AG09319 (cell line): ENCODE data around the gene MAML3.

Source experiments
- DNase-seq: peaks from one replicate; pipeline ENCODE4 v3.0.0-alpha.2; 2010; ENCODE audit warnings: low read depth; ENCODE audit errors: extremely low read depth
- CTCF ChIP-seq: IDR thresholded peaks from 2 replicates; pipeline ENCODE4 v1.5.1; 2011; ENCODE audit warnings: low read depth, mild to moderate bottlenecking, inconsistent platforms, low read length, moderate library complexity

MAML3 gene

GRCh38 chr4:139963708-139964107 is 190.3 kb downstream of the MAML3 start:
- no peak for TF ChIP-seq CTCF

GRCh38 chr4:139962130-139962684 is 191.8 kb downstream of the MAML3 start:
- DNase-seq: no peak
- TF ChIP-seq CTCF: no peak

More at GRCh38 chr4:139963708-139964107, 190.3 kb downstream of the MAML3 start:
- DNase-seq: no peak

DNA sequence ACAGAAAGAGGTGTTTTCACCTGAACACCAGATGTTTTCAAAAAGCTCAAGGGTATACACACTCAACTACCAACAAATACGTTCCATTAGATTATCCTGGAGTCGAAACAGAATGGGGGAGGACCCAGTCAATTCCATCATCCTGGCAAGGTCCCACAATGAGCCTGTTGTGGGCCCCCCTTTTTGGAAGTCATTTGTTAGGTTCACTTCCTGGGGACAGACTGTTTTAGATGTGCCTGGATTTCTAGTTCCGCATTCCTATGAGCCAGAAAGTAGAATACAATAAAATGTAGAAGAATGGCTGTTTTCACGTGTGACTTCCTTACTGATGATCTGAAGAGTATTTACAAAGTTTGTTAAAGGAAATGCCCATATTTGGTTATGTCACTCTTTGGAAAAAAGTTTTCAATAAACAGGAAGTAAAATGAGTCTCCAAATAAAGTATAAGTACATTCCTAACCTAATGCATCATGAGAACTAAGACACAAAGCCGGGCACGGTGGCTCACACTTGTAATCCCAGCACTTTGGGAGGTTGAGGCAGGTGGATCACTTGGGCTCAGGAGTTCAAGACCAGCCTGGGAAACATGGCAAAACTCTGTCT is 192.5 kb downstream of the MAML3 start:
- no peak for DNase-seq
- TF ChIP-seq CTCF: no peak

DNA sequence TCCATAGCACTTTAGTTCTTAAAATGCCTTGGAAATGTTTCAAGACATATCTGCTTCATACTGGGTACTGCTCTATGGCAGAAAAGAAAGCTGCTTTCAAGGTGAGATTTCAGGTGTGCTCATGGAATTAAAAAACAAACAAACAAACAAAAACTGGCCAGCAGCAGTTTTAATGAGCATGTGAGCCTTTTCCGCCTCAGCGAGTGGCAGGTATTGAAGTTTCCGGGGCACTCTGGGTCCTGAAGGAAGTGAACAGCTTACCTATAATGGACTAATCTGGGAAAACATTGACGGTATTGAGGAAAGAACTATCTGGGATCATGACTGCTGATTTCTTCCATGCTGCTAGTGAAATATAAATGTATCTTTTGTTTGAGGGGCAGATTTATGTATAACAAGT is 194.6 kb downstream of the MAML3 start:
- no peak for TF ChIP-seq CTCF
- DNase-seq: no peak

GRCh38 chr4:139958739-139959098 is 195.3 kb downstream of the MAML3 start:
- TF ChIP-seq CTCF: no peak
- no peak for DNase-seq

DNA sequence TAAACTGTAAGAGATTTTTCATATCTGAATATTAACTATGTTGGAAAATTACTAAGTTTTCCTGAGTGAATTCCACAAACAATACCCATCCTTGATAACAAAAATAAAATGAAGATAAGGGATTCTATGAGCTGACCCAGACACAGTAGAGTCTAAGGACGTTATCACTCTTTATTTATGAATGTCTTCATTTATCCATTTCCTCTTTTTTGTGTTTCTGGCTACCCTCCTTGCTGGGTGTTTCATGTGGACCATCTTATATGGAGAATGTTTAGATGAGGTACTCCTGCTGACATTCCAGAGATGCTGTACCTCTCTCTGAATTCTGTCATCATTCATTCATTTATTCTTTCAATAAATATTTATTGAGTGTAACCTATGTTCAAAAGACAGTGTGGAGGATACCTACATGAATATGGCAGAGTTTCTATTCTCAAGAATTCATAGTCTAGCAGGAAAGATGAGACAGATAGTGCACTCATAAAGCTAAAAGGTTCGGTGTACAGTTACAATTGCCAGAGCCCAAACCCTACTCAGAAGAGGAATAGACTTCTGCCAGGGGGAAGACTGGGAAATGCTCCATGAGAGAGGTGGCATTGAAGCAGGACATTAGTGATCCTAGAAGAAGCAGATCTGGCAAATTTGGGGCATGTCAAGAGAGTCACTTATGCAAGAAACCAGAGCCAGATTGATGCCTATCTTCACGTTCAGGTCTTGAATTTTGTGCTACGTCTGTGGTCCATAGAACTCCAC is 195.8 kb downstream of the MAML3 start:
- TF ChIP-seq CTCF: no peak
- DNase-seq: no peak

DNA sequence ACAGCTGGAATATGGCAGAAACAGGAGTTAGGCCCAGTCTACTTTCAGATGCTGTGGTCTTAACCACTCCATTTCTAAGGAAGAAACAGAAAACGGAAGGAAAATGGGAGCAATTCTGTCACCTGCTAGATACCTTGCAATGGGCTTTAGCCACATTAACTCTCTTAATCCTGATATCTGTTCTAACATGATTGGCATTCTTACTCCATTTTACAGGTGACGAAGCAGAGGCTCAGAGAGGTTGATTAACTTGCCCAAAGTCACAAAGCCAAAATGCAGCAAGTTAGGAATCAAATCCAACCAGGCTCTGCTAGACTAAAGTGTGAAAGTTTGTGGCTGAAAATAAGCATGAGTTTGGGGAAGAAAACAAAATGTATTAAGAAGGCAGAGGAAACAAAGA is 196.9 kb downstream of the MAML3 start:
- TF ChIP-seq CTCF: no peak
- DNase-seq: no peak
